Inflammatory macrophage treated with lipopolysaccharide for 4 hours (primary cell): Measurements from ENCODE around the gene TXK.
A peak's percentile ranks its signal among the peaks of the same experiment; 100 is the strongest.

ENCODE experiments used
- DNase-seq: peaks from one replicate; pipeline ENCODE4 v3.0.0-alpha.2; 2020

Gene TXK

GRCh38 chr4:48100256-48100655, 33.8 kb downstream of the TXK start:
- DNase-seq = no peak

GRCh38 chr4:48095441-48095840, 38.6 kb downstream of the TXK start:
- no peak for DNase-seq

GRCh38 chr4:48093991-48094416, 40.0 kb downstream of the TXK start:
- no peak for DNase-seq

GRCh38 chr4:48090621-48091020, 43.4 kb downstream of the TXK start:
- no peak for DNase-seq

GRCh38 chr4:48085821-48086589, 48.0 kb downstream of the TXK start:
- no peak for DNase-seq

GRCh38 chr4:48082956-48083355, 51.1 kb downstream of the TXK start:
- DNase-seq = no peak

GRCh38 chr4:48081196-48081595, 52.9 kb downstream of the TXK start:
- no peak for DNase-seq

- no peak for DNase-seq
These were observed 54.1 kb downstream of the TXK start for GRCh38 chr4:48079972-48080391.

GRCh38 chr4:48078862-48079655, 55.0 kb downstream of the TXK start:
- DNase-seq = no peak

GRCh38 chr4:48078425-48078824, 55.6 kb downstream of the TXK start:
- DNase-seq = no peak

- no peak for DNase-seq
These were observed 59.4 kb downstream of the TXK start for GRCh38 chr4:48074657-48075056.

GRCh38 chr4:48073567-48074103, 60.4 kb downstream of the TXK start:
- no peak for DNase-seq

GRCh38 chr4:48071191-48071590, 62.9 kb downstream of the TXK start:
- no peak for DNase-seq

- DNase-seq = no peak
These were observed 65.0 kb downstream of the TXK start for GRCh38 chr4:48069026-48069425.

- DNase-seq = no peak
These were observed 65.9 kb downstream of the TXK start for GRCh38 chr4:48068182-48068581.

GRCh38 chr4:48067536-48067935, 66.5 kb downstream of the TXK start:
- DNase-seq = no peak

GRCh38 chr4:48065587-48066052, 68.4 kb downstream of the TXK start:
- DNase-seq = no peak

- no peak for DNase-seq
These were observed 69.7 kb downstream of the TXK start for GRCh38 chr4:48064349-48064748.

GRCh38 chr4:48058617-48059530, 75.2 kb downstream of the TXK start:
- no peak for DNase-seq

GRCh38 chr4:48051078-48051477, 83.0 kb downstream of the TXK start:
- DNase-seq = no peak

GRCh38 chr4:48049483-48049882, 84.6 kb downstream of the TXK start:
- DNase-seq = no peak

GRCh38 chr4:48047896-48048295, 86.2 kb downstream of the TXK start:
- no peak for DNase-seq

- DNase-seq = peak; percentile 46
These were observed 86.6 kb downstream of the TXK start for GRCh38 chr4:48047421-48047844.
